Keratinocyte (primary cell): ENCODE results near the gene NOX3. TPM values are rescaled to one million over a fixed set of nuclear protein-coding genes. Genes with fewer than 3 reads are reported as not detected.

ENCODE experiments used
- DNase-seq: peaks from one replicate; pipeline ENCODE4 v3.0.0-alpha.2; 2011; ENCODE audit warnings: low read depth, missing footprints, low spot score
- FAIRE-seq: peaks from 2 replicates; lab custom pipeline; 2011; peaks lifted over from hg19 to GRCh38; lab: Jason Lieb, UNC
- H2AFZ ChIP-seq: 2 replicates; pipeline ENCODE4 v1.6.0; 2012; ENCODE audit warnings: low read length, control low read depth, inconsistent platforms; ENCODE audit not compliant: control insufficient read depth
- H3K27ac ChIP-seq: 2 replicates; pipeline ENCODE4 v1.5.1; 2011; ENCODE audit warnings: low read length; ENCODE audit not compliant: control insufficient read depth, insufficient read depth
- H3K27me3 ChIP-seq: 3 replicates; pipeline ENCODE4 v1.6.0; 2011; ENCODE audit warnings: low read length; ENCODE audit not compliant: control insufficient read depth, insufficient read depth; ENCODE audit errors: extremely low read depth
- H3K36me3 ChIP-seq, 2 experiments: 2 replicates in 1 of 2; 3 replicates in 1 of 2; pipeline ENCODE4 v1.5.1; 2011; ENCODE audit warnings: low read length in 2 of 2, mild to moderate bottlenecking in 1 of 2; ENCODE audit not compliant: control insufficient read depth in 2 of 2, insufficient read depth in 2 of 2; ENCODE audit errors: extremely low read depth in 1 of 2
- H3K4me1 ChIP-seq: 3 replicates; pipeline ENCODE4 v1.5.1; 2011; ENCODE audit warnings: low read length; ENCODE audit not compliant: control insufficient read depth, insufficient read depth; ENCODE audit errors: extremely low read depth
- H3K4me2 ChIP-seq: 3 replicates; pipeline ENCODE4 v1.6.0; 2011; ENCODE audit warnings: low read depth, low read length; ENCODE audit not compliant: control insufficient read depth, insufficient read depth; ENCODE audit errors: extremely low read depth
- H3K4me3 ChIP-seq, 3 experiments: fragments of 200-600 bp in 1 of 3; sonication (generic) in 1 of 3; 2 replicates in 2 of 3; 3 replicates in 1 of 3; pipeline ENCODE4 v1.5.1; 2011 to 2016; ENCODE audit warnings: low read length in 3 of 3, mild to moderate bottlenecking in 3 of 3, control low read depth in 2 of 3, inconsistent platforms in 1 of 3, low read depth in 1 of 3, mixed read lengths in 1 of 3, mixed run types in 1 of 3, moderate library complexity in 1 of 3; ENCODE audit not compliant: control insufficient read depth in 2 of 3, insufficient read depth in 2 of 3; ENCODE audit errors: extremely low read depth in 1 of 3
- H3K79me2 ChIP-seq: 2 replicates; pipeline ENCODE4 v1.6.0; 2012; ENCODE audit warnings: low read length; ENCODE audit not compliant: control insufficient read depth, insufficient read depth
- H3K9ac ChIP-seq: 3 replicates; pipeline ENCODE4 v1.6.0; 2011; ENCODE audit warnings: low read length; ENCODE audit not compliant: control insufficient read depth, insufficient read depth; ENCODE audit errors: extremely low read depth
- H3K9me1 ChIP-seq: 3 replicates; pipeline ENCODE4 v1.6.0; 2011; ENCODE audit warnings: low read length; ENCODE audit not compliant: control insufficient read depth, insufficient read depth; ENCODE audit errors: extremely low read depth
- H3K9me3 ChIP-seq: 2 replicates; pipeline ENCODE4 v1.5.1; 2012; ENCODE audit warnings: low read depth, low read length; ENCODE audit not compliant: control insufficient read depth
- H4K20me1 ChIP-seq: 3 replicates; pipeline ENCODE4 v1.6.0; 2011; ENCODE audit warnings: low read length; ENCODE audit not compliant: control insufficient read depth, insufficient read depth; ENCODE audit errors: extremely low read depth
- EZH2 ChIP-seq: IDR thresholded peaks from one replicate; pipeline ENCODE4 v1.6.1; 2012; ENCODE audit warnings: inconsistent platforms, mild to moderate bottlenecking, low read length, moderate library complexity
- dilution Hi-C: fragments of 300-500 bp; cut with MboI; formaldehyde crosslinking; loops from one replicate; pipeline ENCODE4 v1.7.0; 2020; ENCODE audit warnings: low sequenced_read_pairs; ENCODE audit not compliant: extremely low pct_ligation_motif_present
- polyA plus RNA-seq, 5 experiments: library from polyadenylated mRNA; depleted of rRNA in 3 of 5; stranded (reverse) in 3 of 5; stranded (forward) in 1 of 5; unstranded in 1 of 5; fragments of >200 nt; gene quantifications; 1 replicate in 1 of 5; 2 replicates in 3 of 5; 3 replicates in 1 of 5; pipeline versions ENCODE4 v1.2.1 to v1.2.3, GENCODE V29; 2011 to 2012; ENCODE audit warnings: missing spikeins in 2 of 5, low read depth in 1 of 5, low replicate concordance in 1 of 5
- TF ChIP-seq, protein P1 (sequence below), 3 experiments: IDR thresholded peaks in 1 of 3; conservative IDR thresholded peaks in 1 of 3; optimal IDR thresholded peaks in 1 of 3; 2 replicates in 2 of 3; 3 replicates in 1 of 3; pipeline versions ENCODE3 to v1.5.1; 2011; ENCODE audit warnings: low read length in 3 of 3, mild to moderate bottlenecking in 3 of 3, moderate library complexity in 2 of 3, control low read depth in 1 of 3, inconsistent platforms in 1 of 3; ENCODE audit not compliant: insufficient read depth in 2 of 3; ENCODE audit errors: extremely low read depth in 1 of 3

Gene NOX3
- polyA plus RNA-seq, 1 donor (not counting 4 experiments of a cell fraction or from before 2014, with no cell fraction given): not detected

DNA sequence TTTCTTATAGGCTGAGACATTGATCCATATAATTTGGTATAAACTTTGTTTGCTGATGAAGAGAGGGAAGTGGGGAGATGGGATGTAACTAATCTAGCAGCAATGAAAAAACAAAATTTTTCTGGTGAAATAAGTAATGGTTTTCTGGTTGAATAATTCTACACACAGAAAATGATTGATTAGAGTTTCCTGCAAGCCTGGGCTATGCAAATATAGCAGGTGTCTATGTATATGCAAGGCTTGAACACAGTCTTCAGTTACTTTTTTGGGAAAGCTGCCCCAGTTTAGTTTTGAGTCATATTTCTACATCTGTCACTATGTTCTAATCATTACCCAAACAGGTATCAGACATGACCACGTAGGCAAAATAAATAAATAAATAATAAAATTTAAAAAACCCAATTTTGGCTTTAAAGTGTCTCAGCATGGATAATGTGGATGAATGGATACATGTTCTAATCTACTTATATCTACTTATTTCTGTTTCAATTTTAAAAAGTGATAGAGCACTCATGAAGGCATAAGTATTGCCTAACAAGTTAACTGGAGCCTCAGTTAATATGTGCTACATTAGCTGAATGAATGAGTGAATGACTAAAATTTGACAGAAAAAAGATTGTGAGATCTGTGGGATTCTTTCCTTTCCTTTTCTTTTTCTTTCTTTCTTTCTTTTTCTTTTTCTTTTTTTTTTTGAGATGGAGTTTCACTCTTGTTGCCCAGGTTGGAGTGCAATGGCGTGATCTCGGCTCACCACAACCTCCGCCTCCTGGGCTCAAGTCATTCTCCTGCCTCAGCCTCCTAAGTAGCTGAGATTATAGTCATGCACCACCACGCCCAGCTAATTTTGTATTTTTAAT lies 104.1 kb downstream of the NOX3 start:
- H3K9me1 ChIP-seq: no peaks in the 10 kb centered on the region
- no peak for DNase-seq
- no peak overlapping the region for H3K4me2 ChIP-seq
- dilution Hi-C loops: no loop called here
- FAIRE-seq: no peak
- no peaks in the 10 kb centered on the region for H3K27me3 ChIP-seq
- no peaks in the 10 kb centered on the region for H3K9me3 ChIP-seq
- H3K36me3 ChIP-seq: no peaks in the 10 kb centered on the region
- no peaks in the 10 kb centered on the region for H4K20me1 ChIP-seq
- no peaks in the 10 kb centered on the region for H3K79me2 ChIP-seq
- H3K27ac ChIP-seq: no peak overlapping the region
- H3K9ac ChIP-seq: no peak overlapping the region
- no peak overlapping the region for H3K4me3 ChIP-seq
- H2AFZ ChIP-seq: no peak overlapping the region
- no peak for TF ChIP-seq EZH2
- TF ChIP-seq, protein P1, sequence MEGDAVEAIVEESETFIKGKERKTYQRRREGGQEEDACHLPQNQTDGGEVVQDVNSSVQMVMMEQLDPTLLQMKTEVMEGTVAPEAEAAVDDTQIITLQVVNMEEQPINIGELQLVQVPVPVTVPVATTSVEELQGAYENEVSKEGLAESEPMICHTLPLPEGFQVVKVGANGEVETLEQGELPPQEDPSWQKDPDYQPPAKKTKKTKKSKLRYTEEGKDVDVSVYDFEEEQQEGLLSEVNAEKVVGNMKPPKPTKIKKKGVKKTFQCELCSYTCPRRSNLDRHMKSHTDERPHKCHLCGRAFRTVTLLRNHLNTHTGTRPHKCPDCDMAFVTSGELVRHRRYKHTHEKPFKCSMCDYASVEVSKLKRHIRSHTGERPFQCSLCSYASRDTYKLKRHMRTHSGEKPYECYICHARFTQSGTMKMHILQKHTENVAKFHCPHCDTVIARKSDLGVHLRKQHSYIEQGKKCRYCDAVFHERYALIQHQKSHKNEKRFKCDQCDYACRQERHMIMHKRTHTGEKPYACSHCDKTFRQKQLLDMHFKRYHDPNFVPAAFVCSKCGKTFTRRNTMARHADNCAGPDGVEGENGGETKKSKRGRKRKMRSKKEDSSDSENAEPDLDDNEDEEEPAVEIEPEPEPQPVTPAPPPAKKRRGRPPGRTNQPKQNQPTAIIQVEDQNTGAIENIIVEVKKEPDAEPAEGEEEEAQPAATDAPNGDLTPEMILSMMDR (optimal IDR thresholded peaks at IDR 0.05 in 1 of 3, IDR thresholded peaks at IDR 0.05 in 1 of 3, conservative IDR thresholded peaks at IDR 0.05 in 1 of 3; ENCODE audit: extremely low read depth in 1 of 3, insufficient read depth in 2 of 3, low read length in 3 of 3): no peak
- no peaks in the 10 kb centered on the region for H3K4me1 ChIP-seq

DNA sequence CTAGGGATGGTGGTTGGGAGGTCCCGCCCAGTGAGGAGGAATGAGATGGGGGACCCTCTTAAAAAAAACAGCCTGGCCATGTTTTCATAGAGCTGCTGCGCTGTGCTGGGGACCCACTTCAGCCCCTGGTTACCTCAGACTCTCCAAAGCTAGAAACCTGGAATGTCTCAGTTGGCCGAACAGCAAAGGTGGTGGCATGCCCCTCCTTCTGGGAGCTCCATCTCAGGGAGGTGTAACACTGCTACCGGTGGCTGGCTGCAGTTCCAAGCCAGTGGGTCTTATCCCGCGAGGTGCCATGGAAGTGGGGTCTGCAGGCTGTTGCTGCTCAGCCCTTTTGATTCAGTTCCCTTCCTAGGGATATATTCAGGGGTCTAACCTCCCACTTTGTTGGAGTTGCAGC lies 105.7 kb downstream of the NOX3 start:
- dilution Hi-C loops: no loop called here
- H3K79me2 ChIP-seq: no peaks in the 10 kb centered on the region
- no peaks in the 10 kb centered on the region for H3K27me3 ChIP-seq
- no peaks in the 10 kb centered on the region for H3K4me1 ChIP-seq
- no peak overlapping the region for H2AFZ ChIP-seq
- no peaks in the 10 kb centered on the region for H3K9me3 ChIP-seq
- DNase-seq (no peak), FAIRE-seq (no peak)
- no peak overlapping the region for H3K27ac ChIP-seq
- no peaks in the 10 kb centered on the region for H4K20me1 ChIP-seq
- no peak overlapping the region for H3K4me2 ChIP-seq
- no peaks in the 10 kb centered on the region for H3K36me3 ChIP-seq
- no peak overlapping the region for H3K4me3 ChIP-seq
- TF ChIP-seq, protein P1 (optimal IDR thresholded peaks at IDR 0.05 in 1 of 3, IDR thresholded peaks at IDR 0.05 in 1 of 3, conservative IDR thresholded peaks at IDR 0.05 in 1 of 3; ENCODE audit: extremely low read depth in 1 of 3, insufficient read depth in 2 of 3, low read length in 3 of 3): no peak
- no peak for TF ChIP-seq EZH2
- no peak overlapping the region for H3K9ac ChIP-seq
- no peaks in the 10 kb centered on the region for H3K9me1 ChIP-seq
